UCSD-AML1 (cell line): ENCODE measurements around the gene IRF9.
A peak's percentile ranks its signal among the peaks of the same experiment; 100 is the strongest.

Experiments used
- DNase-seq: peaks from one replicate; lab custom pipeline; 2025; ENCODE audit not compliant: unreplicated experiment; lab: John Stamatoyannopoulos, UW

IRF9 gene

DNA sequence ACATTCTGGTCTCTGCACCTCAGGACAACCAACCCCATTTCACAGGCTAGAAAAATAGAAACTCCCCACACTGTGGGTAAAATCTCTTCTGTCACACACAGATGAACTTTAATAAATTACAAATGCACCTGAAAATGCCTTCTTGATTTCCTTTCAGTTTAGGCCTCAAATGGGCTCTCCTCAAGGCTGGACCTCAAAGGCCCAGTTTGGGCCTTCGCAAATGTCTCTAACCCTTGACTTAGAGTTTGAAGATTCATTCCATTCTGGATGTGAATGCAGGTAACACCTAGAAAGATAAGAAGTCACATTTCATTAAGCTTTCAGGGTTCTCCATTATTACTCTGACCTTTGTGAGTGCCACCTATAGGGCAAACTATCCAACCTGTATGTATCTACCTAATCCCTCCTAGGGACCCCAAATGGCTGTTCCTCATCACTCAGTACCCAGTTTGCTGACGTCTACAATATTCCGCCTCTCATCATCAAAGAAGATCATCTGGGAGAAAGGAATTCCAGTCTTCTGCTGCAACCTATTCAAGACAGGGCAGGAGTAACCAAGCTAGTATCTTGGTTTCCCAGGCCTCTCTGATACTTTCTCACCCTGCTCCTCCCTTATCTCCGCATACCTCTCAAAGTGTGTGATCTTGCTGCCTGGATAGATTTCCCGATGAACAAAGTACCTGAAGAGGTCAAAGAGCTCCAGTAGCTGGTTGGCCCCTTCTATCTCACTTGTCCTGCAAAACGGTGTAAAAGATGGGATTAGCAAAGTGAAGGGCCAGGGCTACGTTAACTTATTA, 53.0 kb downstream of the IRF9 start:
- DNase-seq: no peak

DNA sequence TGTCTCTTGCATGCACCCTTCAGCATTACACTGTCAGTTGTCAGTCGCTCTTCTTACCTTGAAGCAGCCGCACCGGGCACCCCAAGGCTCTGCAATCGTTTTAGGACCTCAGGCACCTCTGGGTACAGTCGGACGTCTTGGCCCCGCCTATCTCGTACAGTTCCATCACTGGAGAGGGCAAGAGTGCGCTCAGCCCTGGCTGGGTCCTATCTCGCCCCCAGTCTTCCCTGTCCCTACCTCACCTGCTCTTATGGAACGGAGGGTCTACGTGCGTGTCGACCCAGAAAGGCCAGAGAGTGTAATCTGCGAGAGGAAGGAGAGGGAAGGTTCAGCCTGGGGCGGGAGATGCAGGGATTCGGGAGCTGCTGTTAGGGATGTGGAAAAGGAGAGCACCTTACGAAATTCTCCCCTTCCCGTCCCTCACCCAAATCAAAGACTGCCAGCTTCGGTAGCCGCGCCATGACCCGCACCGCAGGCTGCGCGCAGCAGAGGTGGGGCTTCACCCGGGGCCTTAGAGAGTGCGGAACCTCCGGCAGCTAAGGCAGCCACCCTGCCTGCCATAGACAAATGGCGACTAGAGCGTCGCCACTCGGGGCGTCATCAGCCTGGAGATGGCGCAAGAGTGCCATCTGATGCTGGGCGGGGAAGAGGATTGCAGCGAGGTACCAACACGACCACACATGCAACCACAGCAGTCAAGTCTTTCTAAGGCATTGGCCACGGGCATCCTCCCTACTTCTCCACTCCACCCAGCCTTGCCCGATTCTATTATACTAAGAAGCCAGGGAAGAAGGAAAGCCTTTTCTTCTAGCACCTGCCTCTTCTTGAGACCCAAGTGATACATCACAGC, 54.7 kb downstream of the IRF9 start, which contains the start of gene MDP1:
Gene MDP1, minus strand, starts transcription at position 572 of the 850 bp plus-strand sequence. Its CDS starts 111 bp downstream, at position 461.
- DNase-seq: peak; percentile 89
